Uterus (tissue), 2 donors: ENCODE measurements around the gene PPM1G.

Experiments
- POLR2A ChIP-seq, 2 donors: fragments of 450-650 bp; IDR thresholded peaks; one replicate each; pipeline ENCODE4 v1.6.1; 2016; ENCODE audit warnings: antibody characterized with exemption in 2 of 2, mild to moderate bottlenecking in 1 of 2, moderate library complexity in 1 of 2
- TF ChIP-seq, protein P1 (sequence below), 4 experiments: fragments of 200-600 bp in 2 of 4; fragments of 450-650 bp in 2 of 4; sonication (generic) in 2 of 4; IDR thresholded peaks; one replicate each; pipeline ENCODE4 v1.5.1; 2016 to 2019; ENCODE audit warnings: antibody characterized with exemption in 4 of 4, mild to moderate bottlenecking in 2 of 4, moderate library complexity in 1 of 4

DNA sequence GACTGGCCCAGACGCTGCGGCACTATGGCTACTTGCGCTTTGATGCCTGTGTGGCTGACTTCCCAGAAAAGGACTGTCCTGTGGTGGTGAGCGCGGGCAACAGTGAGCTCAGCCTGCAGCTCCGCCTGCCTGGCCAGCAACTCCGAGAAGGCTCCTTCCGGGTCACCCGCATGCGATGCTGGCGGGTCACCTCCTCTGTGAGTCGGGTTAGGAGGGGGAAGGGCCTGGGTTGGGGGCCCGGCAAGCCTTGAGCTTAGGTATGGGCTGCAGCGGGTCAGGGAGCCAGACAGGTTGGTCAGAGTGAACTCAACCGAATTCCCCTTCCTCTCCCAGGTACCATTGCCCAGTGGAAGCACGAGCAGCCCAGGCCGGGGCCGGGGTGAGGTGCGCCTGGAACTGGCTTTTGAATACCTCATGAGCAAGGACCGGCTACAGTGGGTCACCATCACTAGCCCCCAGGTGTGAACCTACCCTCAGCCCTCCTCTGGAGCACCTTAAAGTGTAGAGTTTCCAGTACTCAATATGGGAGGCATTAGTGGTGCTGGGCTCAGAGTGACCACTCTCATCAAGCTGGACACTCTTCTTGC, 33.8 kb downstream of the PPM1G start:
- TF ChIP-seq, protein P1, sequence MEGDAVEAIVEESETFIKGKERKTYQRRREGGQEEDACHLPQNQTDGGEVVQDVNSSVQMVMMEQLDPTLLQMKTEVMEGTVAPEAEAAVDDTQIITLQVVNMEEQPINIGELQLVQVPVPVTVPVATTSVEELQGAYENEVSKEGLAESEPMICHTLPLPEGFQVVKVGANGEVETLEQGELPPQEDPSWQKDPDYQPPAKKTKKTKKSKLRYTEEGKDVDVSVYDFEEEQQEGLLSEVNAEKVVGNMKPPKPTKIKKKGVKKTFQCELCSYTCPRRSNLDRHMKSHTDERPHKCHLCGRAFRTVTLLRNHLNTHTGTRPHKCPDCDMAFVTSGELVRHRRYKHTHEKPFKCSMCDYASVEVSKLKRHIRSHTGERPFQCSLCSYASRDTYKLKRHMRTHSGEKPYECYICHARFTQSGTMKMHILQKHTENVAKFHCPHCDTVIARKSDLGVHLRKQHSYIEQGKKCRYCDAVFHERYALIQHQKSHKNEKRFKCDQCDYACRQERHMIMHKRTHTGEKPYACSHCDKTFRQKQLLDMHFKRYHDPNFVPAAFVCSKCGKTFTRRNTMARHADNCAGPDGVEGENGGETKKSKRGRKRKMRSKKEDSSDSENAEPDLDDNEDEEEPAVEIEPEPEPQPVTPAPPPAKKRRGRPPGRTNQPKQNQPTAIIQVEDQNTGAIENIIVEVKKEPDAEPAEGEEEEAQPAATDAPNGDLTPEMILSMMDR (IDR thresholded peaks at IDR 0.05) = no peak
- TF ChIP-seq POLR2A (IDR thresholded peaks at IDR 0.05) = no peak
